RWPE1 (cell line): ENCODE measurements around the gene MATK.
"Not testable (repeated sequence)": the region's sequence is repeated elsewhere in the genome, so short reads cannot be mapped to it uniquely, and the experiment has no call there.

Experiments used
- CTCF ChIA-PET: fragments of 350-600 bp; sonication (Branson Sonifier 250); formaldehyde crosslinking; extraction: SDS; loops from one replicate; lab custom pipeline; 2021; lab: Yijun Ruan, JAX
- POLR2A ChIA-PET: fragments of 400-600 bp; formaldehyde crosslinking; extraction: SDS; loops from one replicate; lab custom pipeline; 2020; ENCODE audit warnings: antibody characterized with exemption; ENCODE audit not compliant: low non-redundant PET; lab: Yijun Ruan, JAX
- DNase-seq: peaks from one replicate; pipeline ENCODE4 v3.0.0; 2012; ENCODE audit warnings: low spot score
- H3K27ac ChIP-seq: fragments of 450-650 bp; 2 replicates; pipeline ENCODE4 v1.5.1; 2017
- CTCF ChIP-seq: fragments of 450-650 bp; conservative IDR thresholded peaks from 2 replicates; pipeline ENCODE4 v1.5.1; 2017; ENCODE audit warnings: low read depth, mild to moderate bottlenecking

MATK gene

DNA sequence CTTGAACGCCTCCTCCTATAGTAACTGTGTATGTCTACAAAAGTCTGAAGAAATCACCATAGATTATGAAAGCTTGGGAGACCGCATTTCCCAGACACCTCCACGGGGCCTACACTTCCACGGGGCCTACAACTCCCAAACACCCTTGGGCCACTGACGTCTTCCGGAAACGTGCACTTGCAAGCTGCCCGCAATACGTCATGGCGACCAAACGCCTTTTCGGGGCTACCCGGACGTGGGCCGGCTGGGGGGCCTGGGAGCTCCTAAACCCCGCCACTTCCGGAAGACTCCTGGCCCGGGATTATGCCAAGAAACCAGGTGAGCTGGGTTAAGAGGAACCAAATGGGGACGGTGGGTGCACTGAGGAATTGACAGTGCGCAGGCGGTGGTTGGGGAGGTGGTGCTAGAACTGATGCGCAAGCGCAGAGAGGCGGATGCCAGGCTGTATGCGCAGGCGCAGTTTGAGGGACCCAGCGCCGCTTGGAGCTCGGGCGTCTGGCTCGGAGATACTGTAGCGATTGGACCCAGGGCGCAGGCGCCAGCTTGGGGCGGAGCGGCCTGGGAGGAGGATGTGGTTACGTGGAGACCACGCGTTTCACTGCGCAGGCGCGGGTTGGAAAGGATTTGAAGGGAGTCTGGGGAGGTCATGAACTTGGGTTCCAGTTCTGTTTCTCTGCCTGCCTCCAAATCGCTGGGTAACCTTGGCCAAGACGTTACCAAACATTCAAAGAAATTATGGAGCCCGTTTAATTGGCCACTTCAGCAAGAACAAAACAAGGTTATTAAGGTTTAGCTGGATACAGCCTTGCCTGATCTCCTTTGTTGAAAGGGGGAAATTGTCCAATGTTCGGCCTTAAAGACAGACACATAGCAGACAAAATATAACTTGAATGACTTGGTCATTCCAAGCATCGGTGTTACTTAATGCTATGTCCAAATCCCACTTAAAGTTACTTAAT, 23.4 kb downstream of the MATK start, which contains the start of gene MRPL54:
MRPL54 (plus strand) TSS at position 182 of the 959 bp plus-strand sequence; CDS start at position 201, 19 bp downstream.
- ChIA-PET CTCF (interaction anchor here (0.7 to 0.8 kb wide), 2 partner anchors 142 to 225 kb away, joined by 3 to 6 read pairs; no protein-coding TSS in a partner anchor), POLR2A (interaction anchor here (0.5 to 0.6 kb wide), 3 partner anchors 20 to 295 kb away, joined by 3 to 5 read pairs (median 3); no protein-coding TSS in a partner anchor)
- peak within 1 kb of the TSS; percentile 96 for H3K27ac ChIP-seq
- peak; percentile 99 for DNase-seq
- no peak for TF ChIP-seq CTCF

DNA sequence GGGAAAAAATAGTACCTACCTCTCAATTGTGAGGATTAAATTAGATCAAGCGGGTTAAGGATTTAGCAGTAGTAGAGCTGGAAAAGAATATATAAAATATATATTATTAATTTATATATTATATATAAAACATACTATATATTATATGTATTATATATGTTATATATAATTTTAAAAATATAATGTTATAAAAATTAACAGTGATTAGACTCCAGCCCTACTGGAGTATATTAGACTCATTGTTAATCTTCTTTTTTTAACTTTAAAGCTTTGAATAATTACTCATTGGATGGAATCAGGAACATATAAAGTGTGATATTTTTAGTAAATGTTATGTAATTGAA, 24.1 kb downstream of the MATK start:
- peak overlapping the region; percentile 96 for H3K27ac ChIP-seq
- CTCF ChIA-PET = interaction anchor here (0.6 to 0.7 kb wide), 2 partner anchors 62 to 141 kb away, joined by 3 to 6 read pairs; no protein-coding TSS in a partner anchor
- no peak for TF ChIP-seq CTCF
- no peak for DNase-seq
- POLR2A ChIA-PET = interaction anchor here (0.5 to 0.6 kb wide), 2 partner anchors 72 to 296 kb away, joined by 3 read pairs; no protein-coding TSS in a partner anchor

DNA sequence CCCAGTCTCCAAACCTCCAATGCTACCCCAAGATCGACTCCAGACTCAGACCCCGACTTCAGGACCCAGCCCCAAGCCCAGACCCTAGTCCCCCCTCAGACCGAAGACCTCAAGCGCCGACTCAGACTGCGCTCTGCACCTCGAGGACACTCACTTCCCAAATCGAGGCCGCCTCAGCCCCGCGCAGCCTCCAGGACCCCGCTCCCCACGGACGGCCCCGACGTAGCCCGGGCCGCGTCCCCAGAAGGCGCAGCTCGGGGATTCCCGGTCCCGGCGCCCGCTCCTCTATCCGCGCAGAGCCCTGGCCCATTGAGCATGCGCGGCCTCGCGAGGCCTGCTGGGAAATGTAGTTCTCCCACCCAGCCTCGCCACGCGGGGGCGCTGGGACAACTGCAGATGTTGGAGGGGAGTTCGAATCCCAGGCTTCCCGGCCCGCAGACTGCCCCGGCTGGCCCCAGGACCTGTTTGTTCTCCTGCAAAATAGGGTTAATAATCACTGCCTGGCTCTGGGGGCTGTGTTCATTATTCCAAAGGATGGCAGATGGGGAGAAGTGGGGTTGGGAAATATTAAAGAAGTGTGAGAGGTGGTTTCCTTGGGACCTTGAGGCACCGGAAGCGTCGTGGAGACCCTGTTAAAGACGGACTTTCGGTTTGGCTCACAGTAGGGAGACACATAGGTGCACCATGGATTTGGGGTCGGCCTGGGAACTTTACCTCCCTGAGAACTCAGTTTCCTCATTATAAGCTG, 24.6 kb downstream of the MATK start, which contains the start of gene APBA3:
APBA3 (minus strand) TSS at position 311 of the 748 bp plus-strand sequence. CDS start 1,428 bp downstream, outside the sequence.
- ChIA-PET POLR2A (interaction anchor here (0.5 kb wide), 1 partner anchor 72 kb away, joined by 3 read pairs; no protein-coding TSS in a partner anchor), CTCF (interaction anchor here (0.6 to 0.7 kb wide), 2 partner anchors 63 to 140 kb away, joined by 3 to 6 read pairs; no protein-coding TSS in a partner anchor)
- peak within 1 kb of the TSS; percentile 96 for H3K27ac ChIP-seq
- peak; percentile 90 for DNase-seq
- peak; percentile 75 for TF ChIP-seq CTCF

- no peak for TF ChIP-seq CTCF
- CTCF ChIA-PET = no interaction called here
- POLR2A ChIA-PET = interaction anchor here (0.6 kb wide), 1 partner anchor 211 kb away, joined by 3 read pairs; no protein-coding TSS in a partner anchor
- no peak for DNase-seq
- H3K27ac ChIP-seq = peak overlapping the region; percentile 75
Observed at GRCh38 chr19:3760871-3761361, 25.3 kb downstream of the MATK start.

DNA sequence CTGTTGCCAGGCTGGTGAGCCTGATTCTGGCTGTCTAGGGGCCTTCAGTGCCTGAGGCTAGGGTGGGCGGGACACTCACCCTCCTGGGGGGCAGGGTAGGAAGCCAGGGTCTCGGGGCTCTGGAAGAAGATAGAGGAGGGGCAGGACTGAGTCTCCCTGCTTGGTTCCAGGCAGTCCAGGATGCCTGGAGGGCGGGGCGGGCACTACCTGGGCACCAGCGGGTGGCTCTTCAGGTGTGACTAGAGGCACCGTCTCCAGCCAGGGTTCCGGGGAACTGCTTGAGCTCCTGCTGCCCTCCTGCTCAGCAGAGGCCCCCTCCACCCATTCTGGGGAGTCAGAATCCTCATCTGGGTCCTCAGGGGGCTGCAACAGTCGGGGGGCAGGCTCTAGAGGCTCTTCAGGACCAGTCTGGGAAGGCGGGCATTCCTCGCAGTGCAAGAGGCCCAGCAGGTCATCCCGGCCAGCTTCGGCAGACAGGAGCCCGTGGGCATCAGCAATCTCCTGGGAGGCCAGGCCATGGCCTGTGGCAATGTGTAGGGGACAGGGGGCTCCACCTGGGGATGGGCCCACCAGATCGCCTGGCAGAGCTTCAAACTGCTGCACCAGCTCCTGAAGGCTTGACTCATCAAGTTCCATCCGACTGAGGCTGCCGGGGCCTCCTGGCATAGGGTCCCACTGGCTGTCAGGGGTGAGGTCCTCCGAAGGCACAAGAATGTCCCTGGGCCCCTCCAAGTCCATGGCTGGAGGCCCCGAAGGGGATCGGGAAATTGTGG, 26.5 kb downstream of the MATK start:
- DNase-seq = no peak
- POLR2A ChIA-PET = no interaction called here
- H3K27ac ChIP-seq = peak overlapping the region; percentile 75
- CTCF ChIA-PET = interaction anchor here (0.6 to 0.8 kb wide), 3 partner anchors 21 to 381 kb away, joined by 3 to 5 read pairs (median 3); no protein-coding TSS in a partner anchor
- TF ChIP-seq CTCF = no peak

GRCh38 chr19:3758297-3758696, 27.9 kb downstream of the MATK start:
- DNase-seq, CTCF ChIA-PET, POLR2A ChIA-PET, H3K27ac ChIP-seq: not testable (repeated sequence)

- DNase-seq, H3K27ac ChIP-seq: not testable (repeated sequence)
- CTCF ChIA-PET = interaction anchor here (0.7 kb wide), 1 partner anchor 90 kb away, joined by 3 read pairs; no protein-coding TSS in a partner anchor
- POLR2A ChIA-PET = interaction anchor here (0.6 kb wide), 1 partner anchor 555 kb away, joined by 3 read pairs; no protein-coding TSS in a partner anchor
Observed at GRCh38 chr19:3757705-3758104, 28.5 kb downstream of the MATK start.
